CD8-positive, alpha-beta memory T cell (primary cell): Measurements from ENCODE around the gene BDH1. TPM values are rescaled to one million over a fixed set of nuclear protein-coding genes. Genes with fewer than 3 reads are reported as not detected.
"Not testable (repeated sequence)": the region's sequence is repeated elsewhere in the genome, so short reads cannot be mapped to it uniquely, and the experiment has no call there.

ENCODE experiments used
- CTCF ChIA-PET: fragments of 350-600 bp; sonication (Branson Sonifier 250); formaldehyde crosslinking; loops from one replicate; lab custom pipeline; 2021; ENCODE audit warnings: antibody characterized with exemption; lab: Charles Lee
- POLR2A ChIA-PET: fragments of 350-600 bp; sonication (Branson Sonifier 250); formaldehyde crosslinking; loops from one replicate; lab custom pipeline; 2021; ENCODE audit warnings: antibody characterized with exemption; lab: Charles Lee
- DNase-seq, 5 donors: peaks; one replicate each; pipeline versions ENCODE4 v3.0.0 to v3.0.0-alpha.2; 2020 to 2022; ENCODE audit warnings: mixed read lengths in 1 of 5
- H3K27ac ChIP-seq: one replicate; pipeline ENCODE4 v1.7.0; 2013; ENCODE audit warnings: low read depth, mild to moderate bottlenecking, low read length, moderate library complexity
- H3K27me3 ChIP-seq: 2 replicates; pipeline ENCODE4 v1.7.0; 2013; ENCODE audit warnings: low read length, mild to moderate bottlenecking; ENCODE audit not compliant: insufficient read depth, poor library complexity, severe bottlenecking
- H3K36me3 ChIP-seq: 2 replicates; pipeline ENCODE4 v1.7.0; 2013; ENCODE audit warnings: mild to moderate bottlenecking, low read length, moderate library complexity; ENCODE audit not compliant: insufficient read depth
- H3K4me1 ChIP-seq: 2 replicates; pipeline ENCODE4 v1.7.0; 2013; ENCODE audit warnings: mild to moderate bottlenecking, low read length, moderate library complexity; ENCODE audit not compliant: insufficient read depth
- H3K4me3 ChIP-seq: 2 replicates; pipeline ENCODE4 v1.7.0; 2013; ENCODE audit warnings: mild to moderate bottlenecking, low read length
- H3K9me3 ChIP-seq: 2 replicates; pipeline ENCODE4 v1.7.0; 2013; ENCODE audit warnings: mild to moderate bottlenecking, low read length
- H3K27ac Mint-ChIP-seq, 8 donors: one replicate each; pipeline ENCODE4 v1.8.0; 2020 to 2021; ENCODE audit warnings: mixed read lengths in 8 of 8, mild to moderate bottlenecking in 6 of 8, inconsistent platforms in 3 of 8, moderate library complexity in 3 of 8
- H3K27me3 Mint-ChIP-seq, 2 donors: one replicate each; pipeline ENCODE4 v1.8.0; 2020 to 2021; ENCODE audit warnings: mixed read lengths in 2 of 2, mild to moderate bottlenecking in 1 of 2, moderate library complexity in 1 of 2
- H3K36me3 Mint-ChIP-seq, 3 donors: one replicate each; pipeline ENCODE4 v1.8.0; 2020 to 2021; ENCODE audit warnings: mixed read lengths in 3 of 3, inconsistent platforms in 1 of 3, mild to moderate bottlenecking in 1 of 3
- H3K4me1 Mint-ChIP-seq, 3 donors: one replicate each; pipeline ENCODE4 v1.8.0; 2020 to 2021; ENCODE audit warnings: mixed read lengths in 3 of 3, inconsistent platforms in 1 of 3, mild to moderate bottlenecking in 1 of 3
- H3K4me3 Mint-ChIP-seq, 7 donors: one replicate each; pipeline ENCODE4 v1.8.0; 2020 to 2021; ENCODE audit warnings: mixed read lengths in 7 of 7, mild to moderate bottlenecking in 6 of 7, moderate library complexity in 4 of 7, inconsistent platforms in 2 of 7
- H3K9me3 Mint-ChIP-seq, 5 donors: one replicate each; pipeline ENCODE4 v1.8.0; 2020 to 2022; ENCODE audit warnings: mixed read lengths in 5 of 5, mild to moderate bottlenecking in 3 of 5, moderate library complexity in 2 of 5, inconsistent platforms in 1 of 5
- polyA plus RNA-seq: library from polyadenylated mRNA; unstranded; fragments of 300-500 nt; fragmentation: Illumina TruSeq; gene quantifications from one replicate; pipeline ENCODE4 v1.2.3, GENCODE V29; 2021
- total RNA-seq, 2 experiments: library from RNA; stranded (reverse); gene quantifications; one replicate each; pipeline ENCODE4 v1.2.3, GENCODE V29; 2021

BDH1 gene
- total and polyA plus RNA-seq, 3 experiments from 2014 or later, result 21.4 to 64.6 (median 59.3) TPM

GRCh38 chr3:197519801-197520211, 36.0 kb downstream of the BDH1 start:
- Mint-ChIP-seq H3K27ac (peak overlapping the region in 2 of 8 donors; percentile 17 to 82), H3K36me3 (peaks cover 11 to 54% (median 14%) of the 10 kb centered on the region in 3 donors), H3K27me3 (no peaks in the 10 kb centered on the region), H3K4me3 (no peak overlapping the region), H3K4me1 (peaks cover 13 to 24% (median 18%) of the 10 kb centered on the region in 3 donors), H3K9me3 (peaks cover 0 to 4% (median 0%) of the 10 kb centered on the region in 5 donors)
- Histone ChIP-seq H3K4me1 (peaks cover 8% of the 10 kb centered on the region), H3K9me3 (no peaks in the 10 kb centered on the region), H3K27ac (no peak overlapping the region), H3K4me3 (no peak overlapping the region), H3K36me3 (peaks cover 5% of the 10 kb centered on the region), H3K27me3 (no peaks in the 10 kb centered on the region)
- POLR2A ChIA-PET, result no interaction called here
- no peak for DNase-seq
- CTCF ChIA-PET, result no interaction called here

GRCh38 chr3:197518881-197519421, 36.8 kb downstream of the BDH1 start:
- H3K27me3 Mint-ChIP-seq, result no peaks in the 10 kb centered on the region

DNA sequence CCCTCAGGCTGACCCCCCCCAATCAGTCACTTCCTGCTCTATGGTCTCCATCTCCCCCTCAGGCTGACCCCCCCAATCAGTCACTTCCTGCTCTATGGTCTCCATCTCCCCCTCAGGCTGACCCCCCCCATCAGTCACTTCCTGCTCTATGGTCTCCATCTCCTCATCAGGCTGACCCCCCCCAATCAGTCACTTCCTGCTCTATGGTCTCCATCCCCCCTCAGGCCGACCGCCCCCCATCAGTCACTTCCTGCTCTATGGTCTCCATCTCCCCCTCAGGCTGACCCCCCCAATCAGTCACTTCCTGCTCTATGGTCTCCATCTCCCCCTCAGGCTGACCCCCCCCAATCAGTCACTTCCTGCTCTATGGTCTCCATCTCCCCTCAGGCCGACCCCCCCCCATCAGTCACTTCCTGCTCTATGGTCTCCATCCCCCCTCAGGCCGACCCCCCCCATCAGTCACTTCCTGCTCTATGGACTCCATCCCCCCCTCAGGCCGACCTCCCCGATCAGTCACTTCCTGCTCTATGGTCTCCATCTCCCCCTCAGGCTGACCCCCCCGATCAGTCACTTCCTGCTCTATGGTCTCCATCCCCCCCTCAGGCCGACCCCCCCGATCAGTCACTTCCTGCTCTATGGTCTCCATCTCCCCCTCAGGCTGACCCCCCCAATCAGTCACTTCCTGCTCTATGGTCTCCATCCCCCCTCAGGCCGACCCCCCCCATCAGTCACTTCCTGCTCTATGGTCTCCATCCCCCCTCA, 37.7 kb downstream of the BDH1 start:
- peaks cover 11 to 53% (median 18%) of the 10 kb centered on the region in 3 donors for H3K36me3 Mint-ChIP-seq
- CTCF ChIA-PET, result not testable (repeated sequence)
- peak overlapping the region in 3 of 8 donors; percentile 37 to 54 (median 47) for H3K27ac Mint-ChIP-seq

More at GRCh38 chr3:197518881-197519421, 36.8 kb downstream of the BDH1 start:
- H3K4me3 ChIP-seq, result no peak overlapping the region
- peaks cover 8% of the 10 kb centered on the region for H3K4me1 ChIP-seq
- CTCF ChIA-PET, result no interaction called here
- no peak overlapping the region for H3K4me3 Mint-ChIP-seq
- DNase-seq, result peak in 2 of 5 donors; percentile 17 to 63
- POLR2A ChIA-PET, result no interaction called here
- H3K27ac Mint-ChIP-seq, result peak overlapping the region; percentile 63 to 96 (median 80)
- H3K36me3 Mint-ChIP-seq, result peaks cover 11 to 54% (median 14%) of the 10 kb centered on the region in 3 donors
- H3K9me3 ChIP-seq, result no peaks in the 10 kb centered on the region
- peaks cover 5% of the 10 kb centered on the region for H3K36me3 ChIP-seq
- H3K27ac ChIP-seq, result no peak overlapping the region
- no peaks in the 10 kb centered on the region for H3K27me3 ChIP-seq
- H3K4me1 Mint-ChIP-seq, result peaks cover 13 to 24% (median 18%) of the 10 kb centered on the region in 3 donors
- H3K9me3 Mint-ChIP-seq, result peaks cover 0 to 4% (median 0%) of the 10 kb centered on the region in 5 donors

GRCh38 chr3:197516890-197517606, 38.7 kb downstream of the BDH1 start:
- H3K4me1 ChIP-seq, POLR2A ChIA-PET, H3K4me3 Mint-ChIP-seq, H3K36me3 ChIP-seq, H3K27me3 Mint-ChIP-seq, H3K9me3 Mint-ChIP-seq, H3K27me3 ChIP-seq, CTCF ChIA-PET, H3K4me3 ChIP-seq, H3K9me3 ChIP-seq: not testable (repeated sequence)
- Mint-ChIP-seq H3K27ac (peak overlapping the region; percentile 10 to 96 (median 82)), H3K36me3 (peaks cover 13 to 54% (median 23%) of the 10 kb centered on the region in 3 donors), H3K4me1 (peaks cover 12 to 24% (median 18%) of the 10 kb centered on the region in 3 donors)
- peak in 1 of 5 donors; percentile 64 for DNase-seq
- H3K27ac ChIP-seq, result peak overlapping the region; percentile 31

More for the DNA sequence above, 37.7 kb downstream of the BDH1 start:
- peak in 1 of 5 donors; percentile 64 for DNase-seq
- H3K9me3 Mint-ChIP-seq, H3K9me3 ChIP-seq, H3K4me1 ChIP-seq, H3K27me3 ChIP-seq, POLR2A ChIA-PET, H3K4me3 Mint-ChIP-seq, H3K27me3 Mint-ChIP-seq, H3K27ac ChIP-seq, H3K36me3 ChIP-seq, H3K4me3 ChIP-seq: not testable (repeated sequence)
- peaks cover 13 to 24% (median 18%) of the 10 kb centered on the region in 3 donors for H3K4me1 Mint-ChIP-seq

DNA sequence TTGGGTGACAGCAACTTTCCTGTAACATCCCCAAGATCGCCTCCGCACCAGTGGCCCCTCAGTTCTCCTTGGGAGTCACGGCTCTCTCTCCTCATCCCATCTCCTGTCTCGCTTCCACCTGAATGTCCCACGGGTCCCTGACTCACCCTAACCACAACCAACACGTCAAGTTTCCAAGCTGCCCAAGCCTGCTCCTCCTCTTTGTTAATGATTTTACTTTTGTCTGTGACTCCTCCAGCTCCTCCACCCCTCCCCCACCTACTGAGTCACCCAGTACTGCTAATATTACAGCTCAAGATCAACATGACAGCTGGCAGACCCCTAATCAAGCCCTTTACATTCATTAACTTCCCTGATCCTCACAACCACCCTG, 39.3 kb downstream of the BDH1 start:
- H3K36me3 Mint-ChIP-seq, result peaks cover 8 to 54% (median 24%) of the 10 kb centered on the region in 3 donors

GRCh38 chr3:197514786-197515355, 40.9 kb downstream of the BDH1 start:
- ChIA-PET POLR2A (no interaction called here), CTCF (interaction anchor here (1.3 kb wide), 1 partner anchor 61 kb away, joined by 3 read pairs; no protein-coding TSS in a partner anchor)
- H3K9me3 Mint-ChIP-seq, result peaks cover 0 to 4% (median 0%) of the 10 kb centered on the region in 5 donors
- Histone ChIP-seq H3K36me3 (peaks cover 5% of the 10 kb centered on the region), H3K27ac (no peak overlapping the region), H3K4me3 (no peak overlapping the region), H3K9me3 (no peaks in the 10 kb centered on the region), H3K4me1 (peaks cover 10% of the 10 kb centered on the region), H3K27me3 (no peaks in the 10 kb centered on the region)
- H3K4me3 Mint-ChIP-seq, result no peak overlapping the region
- DNase-seq, result no peak
- peaks cover 15 to 24% (median 22%) of the 10 kb centered on the region in 3 donors for H3K4me1 Mint-ChIP-seq
- no peaks in the 10 kb centered on the region for H3K27me3 Mint-ChIP-seq
- peaks cover 8 to 51% (median 24%) of the 10 kb centered on the region in 3 donors for H3K36me3 Mint-ChIP-seq
- peak overlapping the region in 5 of 8 donors; percentile 7 to 90 (median 65) for H3K27ac Mint-ChIP-seq

More for the DNA sequence above, 39.3 kb downstream of the BDH1 start:
- H3K4me3 ChIP-seq, result no peak overlapping the region
- no peak for DNase-seq
- no peaks in the 10 kb centered on the region for H3K27me3 ChIP-seq
- no peak overlapping the region for H3K27ac ChIP-seq
- POLR2A ChIA-PET, result no interaction called here
- Mint-ChIP-seq H3K4me1 (peaks cover 11 to 24% (median 18%) of the 10 kb centered on the region in 3 donors), H3K27ac (peak overlapping the region; percentile 10 to 96 (median 80)), H3K27me3 (no peaks in the 10 kb centered on the region), H3K9me3 (peaks cover 0 to 4% (median 0%) of the 10 kb centered on the region in 5 donors), H3K4me3 (no peak overlapping the region)
- CTCF ChIA-PET, result no interaction called here
- H3K36me3 ChIP-seq, result peaks cover 5% of the 10 kb centered on the region
- H3K4me1 ChIP-seq, result peaks cover 8% of the 10 kb centered on the region
- H3K9me3 ChIP-seq, result no peaks in the 10 kb centered on the region

DNA sequence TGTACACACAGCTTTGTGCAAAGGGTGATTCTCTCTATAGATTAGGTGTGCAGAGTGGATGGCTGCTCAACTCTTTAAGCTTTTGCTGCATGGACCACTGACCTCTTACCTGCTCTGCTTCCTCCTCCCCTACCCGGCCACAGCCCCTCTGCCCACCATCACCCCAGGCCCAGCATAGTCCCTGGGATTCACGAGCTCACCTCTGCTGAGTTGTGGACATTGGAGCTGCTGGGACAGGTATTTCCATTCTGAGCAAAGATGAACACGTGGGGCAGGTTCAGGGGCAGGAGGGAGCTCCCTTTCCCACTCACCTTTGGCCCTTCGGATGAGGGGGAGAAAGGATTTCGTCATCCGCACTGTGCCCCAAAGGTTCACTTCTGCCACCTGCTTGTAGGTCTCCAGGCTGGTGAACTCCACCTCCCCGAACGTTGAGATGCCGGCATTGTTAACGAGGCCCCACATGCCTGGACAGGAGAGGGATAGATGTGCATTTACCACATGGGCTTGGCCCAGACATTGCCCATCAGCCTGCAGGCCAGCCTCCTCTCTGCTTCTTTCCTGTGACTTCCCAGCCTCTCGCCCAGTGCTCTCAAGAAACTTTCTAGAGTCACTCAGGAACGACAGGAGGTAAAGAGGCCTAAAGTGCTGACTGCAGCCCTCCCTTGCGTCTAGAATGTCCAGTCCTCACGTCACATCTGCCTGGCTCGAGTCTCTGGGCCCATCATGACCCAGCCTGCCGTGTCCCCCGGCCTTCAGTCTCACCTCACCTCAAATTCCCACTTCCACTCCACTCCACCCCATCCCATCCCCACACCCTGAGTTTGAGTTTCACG, 41.6 kb downstream of the BDH1 start:
- Mint-ChIP-seq H3K4me3 (no peak overlapping the region), H3K36me3 (peaks cover 8 to 49% (median 24%) of the 10 kb centered on the region in 3 donors), H3K27me3 (no peaks in the 10 kb centered on the region), H3K4me1 (peaks cover 15 to 27% (median 26%) of the 10 kb centered on the region in 3 donors), H3K27ac (peak overlapping the region in 6 of 8 donors; percentile 21 to 90 (median 64)), H3K9me3 (peaks cover 0 to 3% (median 0%) of the 10 kb centered on the region in 5 donors)
- H3K9me3 ChIP-seq, result no peaks in the 10 kb centered on the region
- DNase-seq, result no peak
- peaks cover 14% of the 10 kb centered on the region for H3K4me1 ChIP-seq
- no peak overlapping the region for H3K27ac ChIP-seq
- no peak overlapping the region for H3K4me3 ChIP-seq
- ChIA-PET CTCF (interaction anchor here (1.3 kb wide), 1 partner anchor 60 kb away, joined by 3 read pairs; no protein-coding TSS in a partner anchor), POLR2A (no interaction called here)
- no peaks in the 10 kb centered on the region for H3K27me3 ChIP-seq
- peaks cover 5% of the 10 kb centered on the region for H3K36me3 ChIP-seq
